ENCODE results near the gene TNFRSF19. TPM values are rescaled to one million over a fixed set of nuclear protein-coding genes. Genes with fewer than 3 reads are reported as not detected.

The TNFRSF19 gene
- total and polyA plus RNA-seq, 2 of the 8 experiments (the other 6 are each of a cell fraction or from before 2014, with no cell fraction given): 0.50 to 0.95 TPM

DNA sequence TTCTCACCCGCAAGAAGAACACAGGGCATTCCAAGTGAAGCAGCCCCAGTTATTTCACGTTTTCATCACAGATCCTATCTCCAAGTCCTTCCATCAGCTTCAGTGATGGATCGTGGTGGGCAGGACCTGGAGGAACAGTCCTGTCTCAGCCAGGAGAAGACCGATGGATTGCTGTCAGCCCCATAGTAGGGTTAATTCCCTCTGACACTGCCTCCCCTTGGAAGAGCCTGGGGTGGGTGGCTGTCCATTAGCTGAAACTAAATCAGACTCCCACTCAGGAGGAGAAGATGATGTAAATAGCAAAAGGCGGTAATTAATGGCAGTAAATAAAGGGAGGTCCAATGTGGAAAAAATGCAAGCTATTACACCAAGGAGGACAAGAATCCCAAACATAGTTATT lies 131.0 kb downstream of the TNFRSF19 start:
- CTCF ChIA-PET (ENCODE audit: partially characterized antibody): interaction anchor here (0.7 kb wide), 1 partner anchor 14 kb away, joined by 3 read pairs; no protein-coding TSS in a partner anchor
- Histone ChIP-seq H4K8ac (ENCODE audit: extremely low read depth, insufficient read depth, low read length) (no peak overlapping the region), H3K27me3 (replicated peaks in 1 of 4; ENCODE audit: control insufficient read depth in 3 of 4, extremely low read depth in 1 of 4, insufficient read depth in 3 of 4, low read length in 3 of 4) (no peaks in the 10 kb centered on the region), H3K56ac (replicated peaks; ENCODE audit: insufficient read length, low read depth, low read length) (no peak overlapping the region), H3K27ac (ENCODE audit: low read depth, low read length) (no peak overlapping the region), H3K4ac (replicated peaks; ENCODE audit: insufficient read length, low read depth, low read length) (no peak overlapping the region), H4K5ac (ENCODE audit: insufficient read length, low read depth, low read length) (no peak overlapping the region), H2BK15ac (ENCODE audit: low read length) (no peak overlapping the region), H2BK12ac (ENCODE audit: low read depth, low read length) (no peak overlapping the region), H3K79me1 (ENCODE audit: low read depth, low read length) (no peaks in the 10 kb centered on the region), H3K9ac (replicated peaks in 1 of 4; ENCODE audit: extremely low read depth in 1 of 4, low read depth in 3 of 4, low read length in 3 of 4) (no peak overlapping the region), H3K79me2 (ENCODE audit: control insufficient read depth in 1 of 2, insufficient read depth in 2 of 2, low read length in 2 of 2) (no peaks in the 10 kb centered on the region), H2BK20ac (ENCODE audit: low read length) (no peak overlapping the region), H2AK5ac (ENCODE audit: low read depth, low read length) (no peak overlapping the region), H3K4me3 (ENCODE audit: extremely low read depth in 1 of 4, insufficient read depth in 2 of 4, low read depth in 3 of 4, low read length in 4 of 4) (no peak overlapping the region), H2BK120ac (replicated peaks; ENCODE audit: low read depth, low read length) (no peak overlapping the region), H3K4me1 (replicated peaks in 1 of 4; ENCODE audit: control insufficient read depth in 3 of 4, insufficient read depth in 4 of 4, low read length in 3 of 4) (peaks cover 0 to 12% (median 5%) of the 10 kb centered on the region in 4 experiments; a peak in 6 of 7 replicates), H3K14ac (ENCODE audit: insufficient read length) (no peak overlapping the region), H3K4me2 (ENCODE audit: insufficient read depth in 1 of 2, low read depth in 2 of 2, low read length in 2 of 2) (no peak overlapping the region), H3K23me2 (ENCODE audit: low read depth, low read length) (no peaks in the 10 kb centered on the region), H4K20me1 (replicated peaks in 1 of 2; ENCODE audit: control insufficient read depth in 1 of 2, insufficient read depth in 2 of 2, low read length in 2 of 2) (no peaks in the 10 kb centered on the region), H2AFZ (ENCODE audit: low read length) (no peak overlapping the region), H3K36me3 (ENCODE audit: control insufficient read depth in 2 of 4, insufficient read depth in 4 of 4, low read length in 3 of 4) (no peaks in the 10 kb centered on the region), H4K91ac (replicated peaks; ENCODE audit: insufficient read length, low read length) (no peak overlapping the region), H2BK5ac (ENCODE audit: low read depth, low read length) (no peak overlapping the region), H3K23ac (ENCODE audit: insufficient read length) (no peak overlapping the region), H3K18ac (ENCODE audit: extremely low read depth, low read length) (no peak overlapping the region), H3K9me3 (ENCODE audit: insufficient read depth in 2 of 2, low read depth in 1 of 2, low read length in 1 of 2) (no peaks in the 10 kb centered on the region)
- POLR2A ChIA-PET (ENCODE audit: partially characterized antibody): no interaction called here
- 90% methylated on average over 5 of the region's 5 CpGs; no CpG with 5 or more reads in 1 of the 2 experiments for WGBS, 2 experiments (ENCODE audit: extremely low coverage in 1 of 2, insufficient coverage in 1 of 2, insufficient read length in 1 of 2, insufficient replicate concordance in 2 of 2, low coverage in 1 of 2, low lambda C conversion rate in 2 of 2, missing lambda C conversion rate in 1 of 2)
- DNase-seq (ENCODE audit: low read depth in 1 of 2, low spot score in 2 of 2) (no peak), FAIRE-seq (no peak)
- TF ChIP-seq ASH2L (IDR thresholded peaks at IDR 0.05; ENCODE audit: low read length) (no peak), FOSL1 (IDR thresholded peaks at IDR 0.05; ENCODE audit: insufficient read depth, low read depth, low read length) (no peak), RNF2 (IDR thresholded peaks at IDR 0.05; ENCODE audit: borderline replicate concordance, low read depth, low read length, missing control alignments, poor library complexity, severe bottlenecking) (no peak), HDAC2 (IDR thresholded peaks at IDR 0.05; ENCODE audit: borderline replicate concordance in 1 of 2, low read depth in 2 of 2, low read length in 2 of 2) (no peak), POLR2A (IDR thresholded peaks at IDR 0.05; ENCODE audit: control extremely low read depth in 1 of 2, low read depth in 2 of 2, low read length in 2 of 2) (no peak), CHD1 (IDR thresholded peaks at IDR 0.05; ENCODE audit: low read depth, low read length) (no peak), BACH1 (IDR thresholded peaks at IDR 0.05; ENCODE audit: low read length) (no peak), SUZ12 (IDR thresholded peaks at IDR 0.05; ENCODE audit: low read length) (no peak), RFX5 (IDR thresholded peaks at IDR 0.05; ENCODE audit: borderline replicate concordance, low read depth, low read length) (no peak), CBX5 (IDR thresholded peaks at IDR 0.05; ENCODE audit: low read depth, low read length) (no peak)
